GM19239 (cell line): Measurements from ENCODE around the gene KCNJ1.

Experiments
- DNase-seq: peaks from one replicate; pipeline ENCODE4 v3.0.0; 2011; ENCODE audit warnings: low spot score; ENCODE audit not compliant: insufficient read length
- FAIRE-seq: peaks from 2 replicates; lab custom pipeline; 2011; peaks lifted over from hg19 to GRCh38; lab: Jason Lieb, UNC

Gene KCNJ1

DNA sequence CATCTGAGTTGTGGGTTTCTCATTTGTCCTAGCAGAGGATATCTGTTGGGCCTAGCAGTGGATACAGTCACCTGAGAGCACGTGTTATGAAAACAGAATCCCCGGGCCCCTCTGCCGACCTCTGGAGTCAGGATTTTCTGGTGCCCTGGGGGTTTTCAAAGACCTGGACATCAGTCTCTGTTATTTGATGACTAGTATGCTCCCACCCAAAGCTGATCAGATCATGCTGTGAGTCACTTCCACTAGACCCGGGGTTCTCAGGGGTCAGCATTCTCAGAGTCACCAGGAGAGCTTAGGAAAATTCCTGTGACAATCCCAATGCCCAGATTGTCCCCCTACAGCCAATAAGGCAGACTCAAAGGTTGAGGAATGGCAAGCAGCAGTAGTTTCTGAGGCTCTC, 38.7 kb downstream of the KCNJ1 start:
- no peak for DNase-seq
- no peak for FAIRE-seq

DNA sequence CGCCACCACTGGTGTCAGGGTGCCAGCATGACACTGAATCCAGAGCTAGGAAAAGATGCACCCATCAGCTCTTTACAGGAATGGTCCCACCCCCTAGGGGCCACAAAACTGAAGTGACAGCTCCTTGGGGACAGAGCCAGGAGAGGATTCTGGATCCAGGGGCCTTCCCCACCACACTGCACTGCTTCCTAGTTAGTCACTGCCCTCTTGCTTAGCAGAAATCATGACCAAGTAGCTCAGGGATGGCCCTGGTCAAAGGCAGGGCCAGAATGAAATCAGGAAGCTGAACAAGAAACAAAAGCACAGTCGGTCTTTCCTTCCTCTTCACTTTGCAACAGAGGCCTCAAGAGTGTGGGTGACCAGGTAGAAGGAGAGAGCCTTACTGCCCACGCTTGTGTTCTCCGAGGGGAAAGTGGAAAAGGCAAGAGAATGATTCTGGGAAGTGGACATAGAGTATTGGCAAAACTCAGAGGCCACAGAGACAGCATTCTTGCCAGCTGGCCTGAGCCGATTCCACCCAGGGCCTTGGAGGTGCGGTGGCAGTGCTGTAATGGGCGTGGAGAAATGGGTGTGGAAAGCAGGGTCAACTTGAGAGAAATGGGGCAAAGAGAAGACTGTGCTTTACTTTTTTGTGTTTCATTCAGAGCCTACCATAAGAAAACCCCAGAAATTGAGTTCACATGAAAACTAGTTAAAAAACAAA, 39.8 kb downstream of the KCNJ1 start:
- FAIRE-seq (no peak), DNase-seq (no peak)

DNA sequence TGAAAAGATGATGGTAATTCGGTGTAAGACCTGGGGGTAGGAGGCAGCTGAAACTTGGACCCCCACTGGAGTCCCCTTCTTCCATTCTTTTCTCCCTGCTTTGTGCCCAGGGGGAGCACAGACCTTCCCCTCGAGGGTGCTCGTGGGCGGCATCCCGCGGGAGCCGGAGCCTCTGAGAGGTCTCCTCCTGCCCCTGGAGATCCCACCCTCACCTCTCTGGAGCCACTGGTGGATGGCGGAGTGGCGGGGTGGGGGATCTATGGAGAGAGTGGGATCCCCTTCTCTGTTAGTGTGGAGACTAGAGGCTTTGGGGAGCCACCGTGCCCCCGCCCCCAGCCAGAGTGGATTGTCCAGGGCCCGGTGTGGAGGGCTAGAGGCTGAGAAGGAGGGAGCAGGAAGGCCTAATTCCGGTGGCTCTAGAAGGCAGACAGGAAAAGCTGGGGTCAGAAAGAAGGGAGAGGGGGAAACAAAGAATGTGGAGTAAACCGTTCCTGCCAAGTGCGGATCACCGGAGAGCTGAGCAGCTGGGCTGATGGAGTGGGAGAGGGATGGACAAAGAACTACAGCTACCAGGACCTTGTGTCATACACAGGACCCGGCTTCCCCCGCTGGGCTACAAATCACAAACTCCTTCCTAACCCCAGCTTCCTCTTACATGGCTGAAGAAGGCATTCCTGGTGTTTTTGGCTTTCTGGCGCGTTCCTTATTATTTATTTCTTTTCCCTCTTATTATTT, 41.9 kb downstream of the KCNJ1 start:
- FAIRE-seq: no peak
- no peak for DNase-seq

DNA sequence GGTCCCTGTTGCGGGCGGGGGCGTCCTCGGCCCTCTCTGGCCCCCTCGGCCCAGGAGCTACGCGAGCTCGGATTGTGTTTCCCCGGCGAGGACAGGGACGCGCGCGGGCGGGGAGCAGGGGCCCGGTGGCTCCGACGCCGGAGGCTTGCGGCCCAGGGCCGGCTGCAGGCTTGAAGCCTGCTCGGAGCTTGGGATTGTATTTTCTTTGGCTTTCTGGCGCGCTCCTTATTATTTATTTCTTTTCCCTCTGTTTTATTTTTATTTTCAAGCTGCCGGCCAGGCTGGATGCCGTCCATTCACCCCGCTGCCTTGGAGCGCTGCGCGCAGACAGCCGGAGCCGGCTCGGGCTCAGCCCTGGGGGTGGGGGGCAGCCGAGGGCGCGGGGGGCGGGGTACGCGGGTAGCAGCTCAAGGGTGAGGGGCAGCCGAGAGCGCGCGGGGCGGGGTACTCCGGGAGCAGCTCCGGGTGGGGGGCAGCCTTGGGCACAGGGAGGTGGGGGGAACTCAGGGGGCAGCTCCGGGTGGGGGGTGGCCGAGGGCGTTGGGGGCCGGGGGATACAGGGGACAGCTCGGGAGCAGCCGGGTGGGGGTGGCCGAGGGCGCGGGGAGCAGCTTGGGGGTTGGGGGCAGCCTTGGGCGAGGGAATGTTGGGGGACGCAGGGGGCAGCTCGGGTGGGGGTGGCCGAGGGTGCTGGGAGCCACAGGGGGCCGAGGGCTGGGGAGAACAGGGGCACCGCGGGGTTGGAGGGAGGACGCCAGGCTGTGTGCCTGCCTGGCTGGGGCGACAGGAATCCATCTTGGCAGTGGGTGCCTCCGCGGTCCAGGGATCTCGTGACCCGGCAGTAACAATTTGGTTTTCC, 42.7 kb downstream of the KCNJ1 start:
- FAIRE-seq (no peak), DNase-seq (no peak)

DNA sequence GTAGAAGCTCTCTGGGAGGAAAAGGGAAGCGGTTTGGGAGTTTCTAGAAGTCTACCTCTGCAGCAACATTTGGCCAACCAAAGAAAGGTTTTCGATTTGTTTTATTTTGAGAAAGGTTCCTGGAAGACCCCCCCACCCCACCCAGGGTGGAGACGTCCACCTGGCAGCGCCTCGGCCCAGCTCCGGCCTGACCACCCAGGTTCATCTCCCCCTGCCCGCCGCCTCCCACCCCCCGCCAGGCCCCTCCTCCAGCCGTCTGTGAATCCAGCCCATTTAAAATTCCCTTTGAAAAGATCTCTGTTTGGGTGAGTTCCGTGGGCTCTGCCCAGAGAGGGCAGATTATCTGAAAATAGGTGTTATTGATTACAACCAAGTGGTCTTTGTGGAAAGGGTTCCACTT, 43.3 kb downstream of the KCNJ1 start:
- no peak for DNase-seq
- FAIRE-seq: no peak

DNA sequence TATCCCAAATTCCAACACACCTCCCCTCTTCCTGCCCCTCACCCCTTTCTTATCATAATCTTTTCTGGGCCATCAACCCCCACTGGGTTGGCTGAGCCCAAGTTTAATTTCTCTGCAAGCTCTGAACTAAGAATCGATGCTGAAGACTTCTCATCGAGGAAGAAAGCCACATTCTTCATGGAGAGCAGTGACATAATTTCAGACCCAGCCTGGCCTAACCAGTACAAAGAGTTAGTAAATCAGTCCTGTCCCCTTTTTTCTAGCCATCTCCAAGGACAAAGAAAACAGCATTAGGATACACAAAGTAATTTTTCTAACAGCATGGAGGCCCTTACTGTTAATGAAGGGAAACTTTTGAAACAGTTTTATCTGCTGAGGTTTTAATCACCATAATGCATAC, 45.0 kb downstream of the KCNJ1 start:
- DNase-seq (no peak), FAIRE-seq (no peak)

DNA sequence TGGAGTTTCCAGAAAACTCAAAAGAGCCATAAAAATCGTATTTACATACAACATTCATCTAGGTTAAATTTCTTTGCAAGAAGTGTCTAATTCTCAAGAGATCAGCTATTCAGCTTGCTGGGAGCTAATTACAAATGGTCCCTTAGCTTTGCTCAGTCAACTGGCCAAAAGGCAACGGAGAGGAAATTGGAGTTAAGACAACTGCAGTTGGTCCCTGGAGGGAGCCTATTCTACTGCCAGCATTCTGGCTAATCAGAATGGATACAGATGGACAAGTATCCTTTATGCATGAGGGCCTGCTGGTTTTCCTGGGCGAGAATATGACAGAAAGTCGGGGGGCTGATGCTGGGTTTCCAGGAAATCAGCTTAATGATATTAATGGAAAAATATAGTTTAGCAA, 45.5 kb downstream of the KCNJ1 start:
- FAIRE-seq (no peak), DNase-seq (no peak)

DNA sequence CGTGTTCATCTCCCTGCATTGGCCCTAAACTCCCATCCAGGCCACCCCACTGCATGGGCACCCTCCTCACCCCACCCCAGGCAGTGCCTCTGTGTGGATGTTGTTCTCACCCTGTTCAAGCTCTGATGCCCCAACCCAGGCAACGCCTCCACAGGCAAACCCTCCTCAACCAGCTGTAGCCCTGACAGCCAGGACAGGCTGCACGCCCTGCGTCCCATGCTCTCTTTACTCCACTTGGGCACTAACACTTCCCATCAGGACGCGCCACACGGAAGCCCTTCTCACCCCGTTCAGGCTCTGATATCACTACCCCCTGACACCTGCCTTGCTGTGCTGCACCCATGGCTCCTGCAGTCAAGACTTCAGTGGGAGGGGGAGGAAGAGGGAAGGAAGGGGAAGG, 47.9 kb downstream of the KCNJ1 start:
- FAIRE-seq (no peak), DNase-seq (no peak)

DNA sequence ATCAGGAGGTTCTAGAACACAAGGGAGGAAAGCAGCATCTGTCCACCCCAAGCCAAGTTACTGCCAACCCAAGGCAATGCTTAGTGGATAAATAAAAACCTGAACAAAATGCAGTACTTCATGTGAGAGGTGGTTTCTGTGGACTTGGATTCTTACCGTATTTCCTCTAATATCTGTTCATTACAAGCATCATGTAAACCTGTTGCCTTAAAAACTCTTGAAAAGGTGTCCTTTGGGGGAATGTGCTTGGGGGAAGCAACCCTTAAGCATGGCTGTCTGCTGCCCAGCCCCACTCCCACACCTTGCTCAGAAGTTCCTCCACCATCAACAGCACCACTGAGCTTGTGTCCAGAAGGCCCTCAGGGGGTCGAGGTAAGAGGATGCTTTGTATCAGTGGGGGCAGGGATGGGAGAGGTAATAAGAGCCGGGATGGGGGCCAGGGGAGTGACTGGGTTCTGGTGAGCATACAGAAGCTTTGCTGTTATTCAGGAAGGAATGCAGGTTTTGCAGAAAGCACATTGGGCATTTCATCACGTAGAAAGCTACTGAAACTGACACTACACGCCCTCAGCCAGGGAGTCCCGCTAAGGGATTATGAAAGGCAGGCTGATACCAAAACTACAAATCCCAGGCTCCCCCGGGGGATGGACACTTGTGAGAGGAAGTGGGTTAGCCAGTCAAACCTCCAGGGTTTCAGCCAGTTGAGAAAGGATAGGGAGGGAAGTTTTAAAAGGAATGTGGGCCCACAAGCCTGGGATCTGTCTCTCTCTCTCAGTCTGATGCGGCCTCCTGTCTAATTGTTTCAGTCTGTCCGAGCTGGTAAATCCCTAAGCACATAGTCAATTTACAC, 52.0 kb downstream of the KCNJ1 start:
- DNase-seq (no peak), FAIRE-seq (peak; percentile 18)

DNA sequence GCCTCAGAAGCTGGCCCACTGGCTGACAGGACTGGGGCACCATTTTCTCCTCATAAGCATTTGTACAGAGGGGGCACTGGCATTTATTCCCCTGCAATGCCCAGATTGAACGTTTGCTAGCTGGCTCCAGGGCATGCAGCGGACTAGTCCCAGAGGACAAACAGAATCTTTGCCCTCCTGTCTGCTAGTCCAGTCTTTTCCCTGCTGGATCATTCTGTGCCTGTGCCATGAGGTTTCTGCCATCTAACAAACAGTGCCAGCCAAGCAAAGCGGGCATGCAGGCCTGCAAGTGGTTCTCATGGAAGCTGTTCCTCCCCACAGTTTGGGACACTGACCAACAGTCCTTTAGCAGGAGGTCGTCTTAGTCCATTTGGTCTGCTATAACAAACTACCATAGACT, 53.4 kb downstream of the KCNJ1 start:
- DNase-seq (no peak), FAIRE-seq (no peak)

DNA sequence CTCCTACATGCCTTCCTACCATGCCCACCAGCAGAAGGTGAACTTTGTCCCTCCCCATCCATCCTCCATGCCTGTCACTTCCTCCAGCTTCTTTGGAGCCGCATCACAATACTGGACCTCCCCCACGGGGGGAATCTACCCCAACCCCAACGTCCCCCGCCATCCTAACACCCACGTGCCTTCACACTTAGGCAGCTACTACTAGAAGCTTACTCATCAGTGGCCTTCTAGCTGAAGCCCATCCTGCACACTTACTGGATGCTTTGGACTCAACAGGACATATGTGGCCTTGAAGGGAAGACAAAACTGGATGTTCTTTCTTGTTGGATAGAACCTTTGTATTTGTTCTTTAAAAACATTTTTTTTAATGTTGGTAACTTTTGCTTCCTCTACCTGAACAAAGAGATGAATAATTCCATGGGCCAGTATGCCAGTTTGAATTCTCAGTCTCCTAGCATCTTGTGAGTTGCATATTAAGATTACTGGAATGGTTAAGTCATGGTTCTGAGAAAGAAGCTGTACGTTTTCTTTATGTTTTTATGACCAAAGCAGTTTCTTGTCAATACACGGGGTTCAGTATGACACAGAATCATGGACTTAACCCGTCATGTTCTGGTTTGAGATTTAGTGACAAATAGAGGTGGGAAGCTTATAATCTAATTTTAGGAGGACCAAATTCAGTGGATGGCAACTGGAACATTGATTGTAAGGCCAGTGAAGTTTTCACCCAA, 56.1 kb downstream of the KCNJ1 start:
- no peak for DNase-seq
- no peak for FAIRE-seq

DNA sequence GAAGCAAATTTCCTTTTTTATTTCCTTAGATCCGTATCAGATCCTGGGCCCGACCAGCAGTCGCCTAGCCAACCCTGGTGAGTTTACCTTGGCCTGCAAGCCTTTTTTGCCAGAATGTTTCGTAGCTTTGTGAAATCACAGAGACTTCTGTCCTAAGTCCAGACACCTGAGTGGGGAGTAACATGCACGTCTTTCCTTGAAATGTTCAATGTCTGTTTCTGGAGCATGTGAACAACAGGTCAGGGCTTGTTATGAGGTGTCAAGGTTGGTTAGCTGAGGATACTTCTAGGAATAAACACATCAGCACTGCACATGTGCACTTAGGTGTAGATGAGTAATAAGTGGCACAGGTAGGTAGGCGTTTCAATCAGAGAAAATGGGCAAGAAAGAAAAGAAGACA, 58.0 kb downstream of the KCNJ1 start:
- FAIRE-seq: no peak
- DNase-seq: no peak

DNA sequence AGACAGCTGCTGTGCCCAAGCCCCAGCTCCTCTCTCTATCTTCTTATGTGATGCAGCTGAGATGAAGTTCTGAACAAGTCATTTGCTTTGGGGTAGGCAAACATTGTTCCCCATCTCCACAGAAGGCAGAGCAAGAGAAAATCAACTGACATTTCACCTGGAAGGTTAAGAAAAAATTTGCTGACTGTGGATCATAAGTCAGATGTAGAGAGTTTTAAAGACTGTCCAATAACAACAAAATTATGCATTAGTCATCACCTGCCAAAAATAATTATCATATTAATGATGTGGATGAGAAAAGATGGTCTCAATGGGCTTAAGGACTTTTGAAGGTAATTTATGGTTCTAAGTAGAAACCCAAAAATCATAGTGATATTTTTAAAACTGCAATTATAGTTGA, 59.2 kb downstream of the KCNJ1 start:
- DNase-seq (no peak), FAIRE-seq (no peak)

DNA sequence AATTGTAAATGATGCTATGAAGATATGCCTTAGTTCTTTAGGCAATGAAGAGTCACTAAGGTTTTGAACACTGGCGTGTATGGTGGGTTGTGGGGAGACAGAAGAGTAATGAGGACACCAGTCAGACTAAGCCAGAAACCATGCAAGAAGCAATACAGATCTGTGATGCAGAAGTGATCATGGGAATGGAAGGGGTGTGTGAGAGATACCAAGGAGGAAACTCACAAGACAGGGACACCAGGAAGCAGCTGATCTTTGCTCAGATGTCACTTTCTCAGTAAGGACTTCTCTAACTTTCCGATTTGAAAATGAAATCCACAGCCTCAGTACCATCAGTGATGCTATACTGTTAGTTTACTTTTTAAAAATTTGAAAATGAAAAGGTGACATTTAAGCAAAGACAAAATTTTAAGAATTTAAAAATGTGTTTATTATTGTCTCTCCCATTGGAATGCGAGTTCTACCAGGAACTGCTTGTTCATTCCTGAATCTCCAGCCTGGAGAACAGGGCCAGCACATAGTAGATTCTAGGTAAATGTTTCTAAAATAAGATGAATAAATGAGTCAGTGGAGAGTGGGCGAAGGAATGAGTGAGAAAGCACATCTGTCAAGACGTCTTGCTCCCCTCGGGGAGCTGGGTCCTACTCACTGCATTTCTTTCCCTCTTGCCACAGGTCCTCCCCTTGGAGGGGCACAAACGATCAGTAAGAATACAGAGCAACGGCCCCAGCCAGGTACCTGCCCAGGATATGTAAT, 60.4 kb downstream of the KCNJ1 start:
- DNase-seq (no peak), FAIRE-seq (no peak)

DNA sequence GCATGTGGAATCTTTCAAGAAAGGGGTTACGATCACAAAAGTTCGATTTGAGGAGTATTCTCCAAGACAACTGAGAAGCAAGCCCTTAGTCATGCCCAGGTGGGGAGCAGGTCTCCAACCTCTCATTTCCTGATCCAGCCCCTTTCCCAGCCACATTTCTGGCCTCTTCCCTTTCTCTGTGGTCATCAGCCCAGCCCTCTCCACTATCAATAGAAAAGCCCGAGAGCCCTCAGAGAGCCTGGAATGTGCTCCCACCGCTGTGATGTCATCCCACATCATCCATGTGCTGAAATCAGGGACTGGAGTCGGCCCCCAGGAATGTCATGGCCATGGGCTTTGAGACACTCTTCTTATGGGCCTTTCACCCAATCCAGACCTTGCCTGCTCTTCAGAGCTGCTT, 62.6 kb downstream of the KCNJ1 start:
- FAIRE-seq: no peak
- DNase-seq: no peak

DNA sequence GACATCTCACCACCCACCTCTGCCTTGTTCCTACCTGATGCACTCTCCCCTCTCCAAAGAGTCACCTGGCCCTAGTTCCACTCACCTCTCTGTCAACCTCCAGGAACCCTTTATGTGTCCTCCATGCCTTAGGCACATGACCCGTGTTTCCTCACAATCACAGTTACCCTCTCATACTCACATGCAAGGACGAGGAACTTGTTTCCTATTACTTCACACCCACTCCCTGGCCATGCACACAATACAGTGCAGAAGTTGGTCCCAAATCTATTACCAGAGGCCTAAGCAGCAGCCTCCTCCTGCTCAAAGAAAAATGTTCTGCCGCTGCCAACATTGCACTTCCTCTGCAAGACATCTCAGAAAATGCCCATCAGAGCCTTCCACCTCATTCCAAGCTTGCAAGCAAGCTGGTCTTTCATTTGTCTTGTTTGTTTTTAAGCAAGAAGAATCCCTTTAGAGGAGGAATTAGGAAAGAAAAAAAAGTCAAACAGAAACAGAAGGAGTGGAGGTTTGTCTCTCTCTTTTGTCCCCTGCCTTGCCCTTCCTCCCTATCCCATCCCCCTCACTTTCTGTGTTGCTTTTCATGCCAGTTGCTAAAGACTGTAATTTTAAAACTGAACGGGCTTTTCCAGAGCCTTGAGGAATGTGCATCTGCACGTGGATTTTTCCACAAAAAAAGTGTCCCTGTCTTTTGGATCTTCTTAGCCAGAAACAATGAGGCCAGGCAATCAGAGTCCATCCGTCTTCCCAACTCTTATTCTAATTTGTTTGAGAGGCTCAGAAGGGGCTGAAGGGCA, 63.4 kb downstream of the KCNJ1 start:
- DNase-seq (no peak), FAIRE-seq (no peak)

DNA sequence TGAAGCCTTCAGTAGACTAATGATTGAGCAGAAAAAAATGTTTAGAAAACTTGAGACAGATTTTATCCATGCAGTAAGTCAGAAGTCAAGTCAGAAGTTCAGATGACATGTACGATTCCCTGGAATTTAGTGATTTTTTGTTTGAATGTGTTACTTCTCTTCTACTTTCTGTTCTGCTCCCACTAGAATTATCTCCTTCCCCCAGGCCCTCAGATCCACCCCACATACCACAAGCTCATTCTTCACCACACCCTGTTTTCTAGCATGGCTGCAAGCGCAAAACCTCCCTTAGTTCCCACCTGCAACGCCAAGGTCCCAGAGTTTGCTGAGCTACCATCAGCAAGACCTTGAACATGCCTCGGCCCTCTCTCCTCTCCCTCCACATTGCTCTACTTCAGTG, 64.1 kb downstream of the KCNJ1 start:
- DNase-seq (no peak), FAIRE-seq (no peak)

DNA sequence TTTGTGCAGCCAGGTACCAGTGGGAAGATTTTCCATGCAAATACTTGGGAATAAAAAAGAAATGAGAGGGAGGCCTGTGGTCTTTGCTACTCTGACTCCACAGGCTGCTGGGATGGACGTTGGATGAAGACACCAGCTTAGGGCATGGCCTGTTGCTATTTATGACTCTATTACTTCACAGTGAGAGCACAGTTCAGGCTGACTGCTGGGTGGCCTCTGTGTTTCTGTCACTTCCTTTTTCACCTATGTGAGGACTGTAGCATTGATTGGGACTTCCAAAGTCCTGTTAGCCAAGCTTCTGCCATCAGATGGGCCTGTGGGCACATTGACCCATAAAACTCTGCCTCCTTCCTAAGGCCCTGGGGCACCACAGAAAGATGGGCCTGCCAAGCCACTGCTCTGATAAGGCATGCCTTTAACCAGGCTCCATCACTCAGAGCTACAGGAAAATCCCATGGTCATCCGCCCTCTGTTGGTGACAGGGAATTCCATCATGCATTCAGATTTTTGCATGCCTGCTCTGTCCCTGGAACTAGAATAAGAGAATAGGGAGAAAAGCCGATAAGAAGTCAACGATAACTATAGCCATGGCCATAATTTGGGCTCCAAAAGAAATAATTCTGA, 64.6 kb downstream of the KCNJ1 start:
- DNase-seq (no peak), FAIRE-seq (no peak)
